Stomach (tissue), 4 donors: ENCODE data around the gene PHF21B.

Experiments used
- POLR2AphosphoS5 ChIP-seq, 3 donors: sonication (generic); formaldehyde crosslinking; IDR thresholded peaks; one replicate each; pipeline ENCODE4 v1.6.1; 2016; ENCODE audit warnings: antibody characterized with exemption in 3 of 3
- TF ChIP-seq, protein P1 (sequence below), 7 experiments: fragments of 450-650 bp in 4 of 7; fragments of 200-600 bp in 3 of 7; sonication (generic) in 3 of 7; IDR thresholded peaks; one replicate each; pipeline ENCODE4 v1.5.1; 2016 to 2019; ENCODE audit warnings: antibody characterized with exemption in 7 of 7, control low read depth in 2 of 7, mild to moderate bottlenecking in 1 of 7

DNA sequence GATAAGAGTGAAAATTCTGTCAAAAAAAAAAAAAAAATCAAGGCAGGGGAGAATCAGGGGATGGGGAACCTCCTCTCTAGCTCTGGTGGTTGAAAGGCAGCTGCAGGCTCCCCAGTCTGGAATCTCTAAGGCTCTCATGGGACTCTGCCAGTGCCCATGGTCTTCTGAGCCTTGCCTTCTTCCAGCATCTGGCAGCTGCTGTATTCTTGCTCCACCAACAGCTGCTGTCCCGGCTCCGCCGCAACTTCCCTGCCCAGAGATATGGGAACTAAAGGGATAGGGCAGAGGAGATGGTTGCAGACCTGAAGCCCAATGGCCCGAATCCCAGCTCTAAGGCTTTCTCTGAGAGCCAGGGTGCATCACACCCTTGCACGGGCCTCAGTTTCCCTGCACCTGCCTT, 49.5 kb upstream of the PHF21B start:
- TF ChIP-seq, protein P1, sequence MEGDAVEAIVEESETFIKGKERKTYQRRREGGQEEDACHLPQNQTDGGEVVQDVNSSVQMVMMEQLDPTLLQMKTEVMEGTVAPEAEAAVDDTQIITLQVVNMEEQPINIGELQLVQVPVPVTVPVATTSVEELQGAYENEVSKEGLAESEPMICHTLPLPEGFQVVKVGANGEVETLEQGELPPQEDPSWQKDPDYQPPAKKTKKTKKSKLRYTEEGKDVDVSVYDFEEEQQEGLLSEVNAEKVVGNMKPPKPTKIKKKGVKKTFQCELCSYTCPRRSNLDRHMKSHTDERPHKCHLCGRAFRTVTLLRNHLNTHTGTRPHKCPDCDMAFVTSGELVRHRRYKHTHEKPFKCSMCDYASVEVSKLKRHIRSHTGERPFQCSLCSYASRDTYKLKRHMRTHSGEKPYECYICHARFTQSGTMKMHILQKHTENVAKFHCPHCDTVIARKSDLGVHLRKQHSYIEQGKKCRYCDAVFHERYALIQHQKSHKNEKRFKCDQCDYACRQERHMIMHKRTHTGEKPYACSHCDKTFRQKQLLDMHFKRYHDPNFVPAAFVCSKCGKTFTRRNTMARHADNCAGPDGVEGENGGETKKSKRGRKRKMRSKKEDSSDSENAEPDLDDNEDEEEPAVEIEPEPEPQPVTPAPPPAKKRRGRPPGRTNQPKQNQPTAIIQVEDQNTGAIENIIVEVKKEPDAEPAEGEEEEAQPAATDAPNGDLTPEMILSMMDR (IDR thresholded peaks at IDR 0.05), result no peak
- no peak for TF ChIP-seq POLR2AphosphoS5 (IDR thresholded peaks at IDR 0.05)
